Ascending aorta (tissue), 2 donors: ENCODE results near the gene KIF2C. TPM values are rescaled to one million over a fixed set of nuclear protein-coding genes. Genes with fewer than 3 reads are reported as not detected.
"Not testable (repeated sequence)": the region's sequence is repeated elsewhere in the genome, so short reads cannot be mapped to it uniquely, and the experiment has no call there.

Experiments used
- DNase-seq, 2 donors: peaks; one replicate each; pipeline ENCODE4 v3.0.0-alpha.2; 2019; ENCODE audit warnings: low spot score in 2 of 2
- H3K27ac ChIP-seq, 2 donors: fragments of 200-600 bp; sonication (generic); one replicate each; pipeline ENCODE4 v1.5.1; 2016 to 2017; ENCODE audit warnings: mild to moderate bottlenecking in 1 of 2
- H3K27me3 ChIP-seq: fragments of 200-600 bp; sonication (generic); one replicate; pipeline ENCODE4 v1.5.1; 2017
- H3K36me3 ChIP-seq, 2 donors: fragments of 200-600 bp; sonication (generic); one replicate each; pipeline ENCODE4 v1.5.1; 2016
- H3K4me1 ChIP-seq, 2 donors: fragments of 200-600 bp; sonication (generic); one replicate each; pipeline ENCODE4 v1.5.1; 2016 to 2017; ENCODE audit warnings: mild to moderate bottlenecking in 1 of 2
- H3K4me3 ChIP-seq, 2 donors: fragments of 200-600 bp; sonication (generic); one replicate each; pipeline ENCODE4 v1.5.1; 2016 to 2017; ENCODE audit warnings: mild to moderate bottlenecking in 1 of 2
- H3K9me3 ChIP-seq, 2 donors: fragments of 200-600 bp; sonication (generic); one replicate each; pipeline ENCODE4 v1.5.1; 2016
- intact Hi-C: fragments of 100-400 bp; cut with DNase I; formaldehyde crosslinking; loops from one replicate; pipeline ENCODE4 v1.15.1; 2023
- total RNA-seq: library from RNA; depleted of rRNA; stranded (reverse); fragments of >200 nt; gene quantifications from one replicate; pipeline ENCODE4 v1.1.0, GENCODE V29; 2016
- TF ChIP-seq, protein P1 (sequence below), 3 experiments: fragments of 200-600 bp in 2 of 3; fragments of 450-650 bp in 1 of 3; sonication (generic) in 2 of 3; IDR thresholded peaks; one replicate each; pipeline ENCODE4 v1.5.1; 2016 to 2019; ENCODE audit warnings: antibody characterized with exemption in 3 of 3, mild to moderate bottlenecking in 1 of 3, moderate library complexity in 1 of 3

KIF2C gene
- total RNA-seq, 1 donor from 2014 or later = 0.53 TPM

DNA sequence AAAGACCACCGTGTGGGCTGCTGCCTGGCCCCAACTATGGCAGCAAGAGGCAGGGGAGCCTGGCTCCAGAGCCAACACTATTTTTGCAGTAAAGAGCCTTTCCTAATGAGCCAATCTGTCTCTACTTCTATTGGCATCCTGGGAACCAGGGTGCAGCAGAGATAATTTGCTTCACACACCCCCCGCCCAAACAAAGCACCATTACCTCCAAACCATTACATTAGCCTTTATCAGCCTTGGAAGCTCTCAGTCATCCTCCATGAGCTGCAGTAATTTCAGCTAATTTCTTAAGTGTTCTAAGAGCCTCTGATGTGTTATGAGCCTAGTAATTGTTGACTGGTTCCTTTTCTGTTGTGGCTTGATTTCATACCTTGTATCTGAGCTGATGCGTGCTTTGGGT is 43.5 kb upstream of the KIF2C start:
- DNase-seq = no peak
- H3K4me1 ChIP-seq = no peaks in the 10 kb centered on the region
- H3K4me3 ChIP-seq = no peak overlapping the region
- no peaks in the 10 kb centered on the region for H3K36me3 ChIP-seq
- H3K27me3 ChIP-seq = no peaks in the 10 kb centered on the region
- H3K9me3 ChIP-seq = no peaks in the 10 kb centered on the region
- TF ChIP-seq, protein P1, sequence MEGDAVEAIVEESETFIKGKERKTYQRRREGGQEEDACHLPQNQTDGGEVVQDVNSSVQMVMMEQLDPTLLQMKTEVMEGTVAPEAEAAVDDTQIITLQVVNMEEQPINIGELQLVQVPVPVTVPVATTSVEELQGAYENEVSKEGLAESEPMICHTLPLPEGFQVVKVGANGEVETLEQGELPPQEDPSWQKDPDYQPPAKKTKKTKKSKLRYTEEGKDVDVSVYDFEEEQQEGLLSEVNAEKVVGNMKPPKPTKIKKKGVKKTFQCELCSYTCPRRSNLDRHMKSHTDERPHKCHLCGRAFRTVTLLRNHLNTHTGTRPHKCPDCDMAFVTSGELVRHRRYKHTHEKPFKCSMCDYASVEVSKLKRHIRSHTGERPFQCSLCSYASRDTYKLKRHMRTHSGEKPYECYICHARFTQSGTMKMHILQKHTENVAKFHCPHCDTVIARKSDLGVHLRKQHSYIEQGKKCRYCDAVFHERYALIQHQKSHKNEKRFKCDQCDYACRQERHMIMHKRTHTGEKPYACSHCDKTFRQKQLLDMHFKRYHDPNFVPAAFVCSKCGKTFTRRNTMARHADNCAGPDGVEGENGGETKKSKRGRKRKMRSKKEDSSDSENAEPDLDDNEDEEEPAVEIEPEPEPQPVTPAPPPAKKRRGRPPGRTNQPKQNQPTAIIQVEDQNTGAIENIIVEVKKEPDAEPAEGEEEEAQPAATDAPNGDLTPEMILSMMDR (IDR thresholded peaks at IDR 0.05) = no peak
- H3K27ac ChIP-seq = no peak overlapping the region
- intact Hi-C loops = no loop called here

DNA sequence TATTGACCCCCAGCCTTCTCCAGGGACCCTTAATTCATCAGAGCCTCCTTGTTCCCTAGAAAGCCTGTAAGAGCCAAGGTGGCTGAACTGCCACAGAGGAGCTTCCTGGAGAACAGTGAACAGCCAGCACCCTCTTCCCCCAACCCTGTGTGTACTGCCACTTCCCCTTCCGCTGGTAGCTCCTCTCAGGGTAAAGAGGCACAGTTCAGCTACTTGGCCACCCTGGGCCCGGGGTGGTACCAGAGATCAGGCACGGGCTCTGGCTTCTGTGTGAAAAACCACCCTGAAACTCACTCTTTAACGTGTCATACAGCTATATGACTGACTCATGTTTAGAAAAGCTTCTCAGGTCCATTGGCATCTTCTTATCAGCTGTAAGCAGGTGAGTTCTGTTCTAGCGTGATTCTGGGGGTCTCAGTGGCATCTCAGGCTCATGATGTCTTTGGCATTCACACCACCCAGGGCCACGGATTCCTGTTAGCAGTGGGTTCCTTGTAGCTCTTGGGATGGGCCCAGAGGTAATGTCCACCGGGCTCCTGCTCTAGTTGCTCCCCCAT is 42.8 kb upstream of the KIF2C start:
- DNase-seq = no peak
- TF ChIP-seq, protein P1 (IDR thresholded peaks at IDR 0.05) = no peak
- no peak overlapping the region for H3K27ac ChIP-seq
- H3K9me3 ChIP-seq = no peaks in the 10 kb centered on the region
- intact Hi-C loops = no loop called here
- H3K27me3 ChIP-seq = no peaks in the 10 kb centered on the region
- no peak overlapping the region for H3K4me3 ChIP-seq
- H3K36me3 ChIP-seq = no peaks in the 10 kb centered on the region
- no peaks in the 10 kb centered on the region for H3K4me1 ChIP-seq

DNA sequence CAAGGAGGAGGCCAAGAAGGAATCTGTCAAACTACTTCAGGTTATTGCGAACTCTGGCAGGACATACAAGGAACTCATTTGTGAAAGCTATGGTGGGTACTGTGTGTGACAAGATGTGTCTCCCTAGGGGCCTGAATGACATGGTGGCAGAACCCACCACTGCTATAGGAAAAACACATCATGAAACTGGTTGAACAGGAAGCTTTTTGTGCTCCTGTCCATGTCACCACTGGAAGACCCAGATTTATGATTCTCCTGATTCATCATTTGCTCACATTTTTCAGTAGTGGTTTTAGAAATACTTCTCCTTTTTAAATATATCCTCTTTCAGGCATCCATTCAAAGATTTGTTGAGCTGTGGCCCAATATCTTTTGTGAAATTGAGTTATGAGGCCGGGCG is 41.5 kb upstream of the KIF2C start:
- intact Hi-C loops = no loop called here
- Histone ChIP-seq H3K27me3 (no peaks in the 10 kb centered on the region), H3K4me3 (no peak overlapping the region), H3K9me3 (no peaks in the 10 kb centered on the region), H3K4me1 (no peaks in the 10 kb centered on the region), H3K36me3 (no peaks in the 10 kb centered on the region), H3K27ac (no peak overlapping the region)
- no peak for DNase-seq
- TF ChIP-seq, protein P1 (IDR thresholded peaks at IDR 0.05) = no peak

DNA sequence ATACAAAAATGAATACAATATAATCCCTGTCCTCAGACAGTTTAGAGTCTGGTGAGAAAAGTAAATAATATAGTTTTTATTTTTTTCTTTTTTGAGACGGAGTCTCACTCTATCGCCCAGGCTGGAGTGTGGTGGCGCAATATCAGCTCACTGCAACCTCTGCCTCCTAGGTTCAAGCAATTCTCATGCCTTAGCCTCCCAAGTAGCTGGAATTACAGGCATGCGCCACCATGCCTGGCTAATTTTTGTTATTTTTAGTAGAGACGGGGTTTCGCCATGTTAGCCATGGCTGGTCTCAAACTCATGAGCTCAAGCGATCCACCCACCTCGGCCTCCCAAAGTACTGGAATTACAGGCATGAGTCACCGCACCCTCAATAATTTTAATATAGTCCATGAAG is 40.3 kb upstream of the KIF2C start:
- H3K27me3 ChIP-seq, H3K36me3 ChIP-seq, H3K4me3 ChIP-seq, intact Hi-C loops, H3K4me1 ChIP-seq, DNase-seq, H3K27ac ChIP-seq, H3K9me3 ChIP-seq: not testable (repeated sequence)

DNA sequence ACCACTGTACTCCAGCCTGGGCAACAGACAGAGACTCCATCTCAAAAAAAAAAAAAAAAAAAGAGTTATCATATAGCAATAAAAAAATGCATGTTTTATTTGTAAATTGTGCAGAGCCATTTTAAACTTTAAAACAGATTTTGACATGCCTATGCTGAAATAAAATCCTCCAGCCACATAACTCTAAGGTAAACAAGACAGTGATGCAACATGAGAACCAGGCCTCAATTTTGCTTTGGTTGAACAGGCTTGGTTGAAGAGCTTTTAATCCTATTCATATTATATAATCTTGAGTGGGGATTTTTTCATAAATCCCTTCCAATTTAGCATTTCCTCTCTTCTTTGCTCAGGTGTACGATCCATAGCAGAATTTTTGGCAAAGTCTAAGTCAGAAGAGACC is 39.1 kb upstream of the KIF2C start:
- Histone ChIP-seq H3K9me3 (no peaks in the 10 kb centered on the region), H3K36me3 (no peaks in the 10 kb centered on the region), H3K4me3 (no peak overlapping the region), H3K4me1 (no peaks in the 10 kb centered on the region), H3K27me3 (no peaks in the 10 kb centered on the region), H3K27ac (no peak overlapping the region)
- TF ChIP-seq, protein P1 (IDR thresholded peaks at IDR 0.05) = no peak
- intact Hi-C loops = no loop called here
- DNase-seq = no peak

DNA sequence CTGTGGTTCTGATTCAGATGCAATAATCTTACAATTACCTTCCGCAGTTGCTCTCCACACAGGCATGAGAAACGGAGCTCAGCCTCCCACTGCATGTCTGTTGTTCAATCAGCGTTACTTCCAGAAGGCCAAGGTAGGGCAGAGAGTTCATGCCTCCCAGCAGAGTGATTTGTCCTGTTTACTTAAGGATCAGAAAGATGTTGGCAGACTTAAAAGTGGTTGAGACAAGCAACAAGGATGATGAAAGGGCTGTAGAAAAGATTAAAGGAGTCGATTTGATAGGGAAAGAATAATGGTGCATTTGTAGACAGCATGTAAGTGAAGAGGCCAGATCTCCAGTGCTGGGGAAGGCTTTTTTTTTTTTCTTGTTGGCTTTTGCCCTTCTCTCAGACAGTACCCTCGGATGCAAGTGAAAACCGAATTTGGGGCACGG is 38.5 kb upstream of the KIF2C start:
- no peak for DNase-seq
- intact Hi-C loops = no loop called here
- Histone ChIP-seq H3K36me3 (no peaks in the 10 kb centered on the region), H3K27me3 (no peaks in the 10 kb centered on the region), H3K9me3 (no peaks in the 10 kb centered on the region), H3K4me3 (no peak overlapping the region), H3K4me1 (no peaks in the 10 kb centered on the region), H3K27ac (no peak overlapping the region)
- TF ChIP-seq, protein P1 (IDR thresholded peaks at IDR 0.05) = no peak
